Gastroesophageal sphincter (tissue), 3 donors: ENCODE measurements around the gene PLCL1.

Experiments used
- POLR2A ChIP-seq, 2 donors: fragments of 450-650 bp; IDR thresholded peaks; one replicate each; pipeline ENCODE4 v1.6.1; 2017; ENCODE audit warnings: antibody characterized with exemption in 2 of 2, mild to moderate bottlenecking in 2 of 2, moderate library complexity in 1 of 2
- TF ChIP-seq, protein P1 (sequence below), 4 experiments: fragments of 200-600 bp in 2 of 4; fragments of 450-650 bp in 2 of 4; sonication (generic) in 1 of 4; IDR thresholded peaks; one replicate each; pipeline ENCODE4 v1.5.1; 2017 to 2019; ENCODE audit warnings: antibody characterized with exemption in 4 of 4, mild to moderate bottlenecking in 2 of 4, moderate library complexity in 2 of 4

DNA sequence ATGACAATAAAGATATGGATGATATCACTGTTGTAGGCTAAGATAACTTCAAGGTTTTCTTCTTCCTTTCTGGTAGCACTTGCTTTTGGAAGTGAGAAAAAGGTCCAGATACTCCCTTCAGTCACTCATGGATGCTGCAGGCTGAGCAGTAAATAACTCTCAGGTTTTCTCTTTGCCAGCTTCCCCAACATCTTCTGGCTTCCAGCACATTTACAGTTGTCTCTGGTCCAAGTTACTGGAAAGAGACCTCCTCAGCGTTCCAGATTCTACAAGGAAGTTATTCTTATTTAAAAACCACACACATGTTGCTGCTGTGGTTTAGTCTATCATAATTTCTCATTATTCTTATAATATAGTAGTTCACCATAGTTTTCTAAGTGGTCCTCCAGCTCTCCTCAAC is 383.4 kb downstream of the PLCL1 start:
- TF ChIP-seq POLR2A (IDR thresholded peaks at IDR 0.05) = no peak
- TF ChIP-seq, protein P1, sequence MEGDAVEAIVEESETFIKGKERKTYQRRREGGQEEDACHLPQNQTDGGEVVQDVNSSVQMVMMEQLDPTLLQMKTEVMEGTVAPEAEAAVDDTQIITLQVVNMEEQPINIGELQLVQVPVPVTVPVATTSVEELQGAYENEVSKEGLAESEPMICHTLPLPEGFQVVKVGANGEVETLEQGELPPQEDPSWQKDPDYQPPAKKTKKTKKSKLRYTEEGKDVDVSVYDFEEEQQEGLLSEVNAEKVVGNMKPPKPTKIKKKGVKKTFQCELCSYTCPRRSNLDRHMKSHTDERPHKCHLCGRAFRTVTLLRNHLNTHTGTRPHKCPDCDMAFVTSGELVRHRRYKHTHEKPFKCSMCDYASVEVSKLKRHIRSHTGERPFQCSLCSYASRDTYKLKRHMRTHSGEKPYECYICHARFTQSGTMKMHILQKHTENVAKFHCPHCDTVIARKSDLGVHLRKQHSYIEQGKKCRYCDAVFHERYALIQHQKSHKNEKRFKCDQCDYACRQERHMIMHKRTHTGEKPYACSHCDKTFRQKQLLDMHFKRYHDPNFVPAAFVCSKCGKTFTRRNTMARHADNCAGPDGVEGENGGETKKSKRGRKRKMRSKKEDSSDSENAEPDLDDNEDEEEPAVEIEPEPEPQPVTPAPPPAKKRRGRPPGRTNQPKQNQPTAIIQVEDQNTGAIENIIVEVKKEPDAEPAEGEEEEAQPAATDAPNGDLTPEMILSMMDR (IDR thresholded peaks at IDR 0.05) = no peak
